ENCODE data around the gene CDCA5. TPM values are rescaled to one million over a fixed set of nuclear protein-coding genes. Genes with fewer than 3 reads are reported as not detected.

Gene CDCA5
- polyA plus RNA-seq, 3 donors = 0.20 to 0.28 TPM; not detected in 1

GRCh38 chr11:65131895-65132237 lies 48.0 kb upstream of the CDCA5 start:
- H3K9me3 Mint-ChIP-seq = no peaks in the 10 kb centered on the region
- Histone ChIP-seq H3K27me3 (ENCODE audit: control insufficient read depth in 2 of 2, insufficient read depth in 2 of 2, low read length in 2 of 2) (no peaks in the 10 kb centered on the region), H3K9ac (ENCODE audit: insufficient read depth, low read length, poor library complexity, severe bottlenecking) (no peak overlapping the region), H2AFZ (ENCODE audit: insufficient read depth, low read depth, low read length, poor library complexity, severe bottlenecking) (no peak overlapping the region), H3K36me3 (replicated peaks in 1 of 2; ENCODE audit: control insufficient read depth in 1 of 2, insufficient read depth in 2 of 2, low read length in 2 of 2) (peaks cover 54 to 59% of the 10 kb centered on the region in 2 donors), H3K4me3 (replicated peaks in 1 of 3; ENCODE audit: low read depth in 2 of 3, low read length in 3 of 3) (no peak overlapping the region), H3K4me1 (ENCODE audit: control insufficient read depth in 1 of 2, insufficient read depth in 2 of 2, low read length in 2 of 2) (peaks cover 30 to 31% of the 10 kb centered on the region in 2 donors), H4K20me1 (ENCODE audit: insufficient read depth, low read length) (peaks cover 48% of the 10 kb centered on the region), H3K9me3 (replicated peaks in 1 of 2; ENCODE audit: control insufficient read depth in 1 of 2, insufficient read depth in 1 of 2, low read length in 2 of 2) (no peaks in the 10 kb centered on the region), H3K79me2 (ENCODE audit: insufficient read depth, low read length) (peaks cover 38% of the 10 kb centered on the region), H3K27ac (ENCODE audit: low read depth in 1 of 2, low read length in 2 of 2) (peak overlapping the region in 1 of 2 donors; percentile 100), H3K4me2 (replicated peaks; ENCODE audit: extremely low read depth, low read length, poor library complexity, severe bottlenecking) (no peak overlapping the region)
- TF ChIP-seq CTCF (IDR thresholded peaks at IDR 0.05) = no peak
- WGBS (ENCODE audit: insufficient coverage) = 100% methylated on average over 3 of the region's 6 CpGs
- peak overlapping the region in 2 of 7 donors; percentile 72 to 78 for H3K27ac Mint-ChIP-seq
- no peak overlapping the region for H3K4me3 Mint-ChIP-seq
- H3K36me3 Mint-ChIP-seq = peaks cover 45 to 70% of the 10 kb centered on the region in 2 donors
- intact Hi-C loops (cut with micrococcal nuclease) = no loop called here
- peaks cover 29% of the 10 kb centered on the region for H3K4me1 Mint-ChIP-seq
- peaks cover 0 to 2% (median 2%) of the 10 kb centered on the region in 3 donors for H3K27me3 Mint-ChIP-seq (ENCODE audit: low read depth in 3 of 3)
- DNase-seq = no peak

GRCh38 chr11:65131417-65131776 lies 47.6 kb upstream of the CDCA5 start:
- peaks cover 59 to 64% of the 10 kb centered on the region in 2 donors for H3K36me3 ChIP-seq (replicated peaks in 1 of 2; ENCODE audit: control insufficient read depth in 1 of 2, insufficient read depth in 2 of 2, low read length in 2 of 2)
- H2AFZ ChIP-seq (ENCODE audit: insufficient read depth, low read depth, low read length, poor library complexity, severe bottlenecking) = no peak overlapping the region
- no CpG with 5 or more reads among the region's 3 CpGs for WGBS (ENCODE audit: insufficient coverage)
- no peak overlapping the region for H3K4me3 ChIP-seq (replicated peaks in 1 of 3; ENCODE audit: low read depth in 2 of 3, low read length in 3 of 3)
- no peak for TF ChIP-seq CTCF (IDR thresholded peaks at IDR 0.05)
- no peak for DNase-seq
- peak overlapping the region in 1 of 7 donors; percentile 32 for H3K27ac Mint-ChIP-seq
- H3K27me3 ChIP-seq (ENCODE audit: control insufficient read depth in 2 of 2, insufficient read depth in 2 of 2, low read length in 2 of 2) = no peaks in the 10 kb centered on the region
- H3K4me3 Mint-ChIP-seq = no peak overlapping the region
- peaks cover 0 to 2% (median 2%) of the 10 kb centered on the region in 3 donors for H3K27me3 Mint-ChIP-seq (ENCODE audit: low read depth in 3 of 3)
- peaks cover 29% of the 10 kb centered on the region for H3K4me1 Mint-ChIP-seq
- peaks cover 49 to 70% of the 10 kb centered on the region in 2 donors for H3K36me3 Mint-ChIP-seq
- H3K9ac ChIP-seq (ENCODE audit: insufficient read depth, low read length, poor library complexity, severe bottlenecking) = no peak overlapping the region
- no peak overlapping the region for H3K4me2 ChIP-seq (replicated peaks; ENCODE audit: extremely low read depth, low read length, poor library complexity, severe bottlenecking)
- peaks cover 52% of the 10 kb centered on the region for H4K20me1 ChIP-seq (ENCODE audit: insufficient read depth, low read length)
- H3K27ac ChIP-seq (ENCODE audit: low read depth in 1 of 2, low read length in 2 of 2) = no peak overlapping the region
- intact Hi-C loops (cut with micrococcal nuclease) = no loop called here
- peaks cover 30 to 31% of the 10 kb centered on the region in 2 donors for H3K4me1 ChIP-seq (ENCODE audit: control insufficient read depth in 1 of 2, insufficient read depth in 2 of 2, low read length in 2 of 2)
- peaks cover 38% of the 10 kb centered on the region for H3K79me2 ChIP-seq (ENCODE audit: insufficient read depth, low read length)
- H3K9me3 ChIP-seq (replicated peaks in 1 of 2; ENCODE audit: control insufficient read depth in 1 of 2, insufficient read depth in 1 of 2, low read length in 2 of 2) = no peaks in the 10 kb centered on the region
- no peaks in the 10 kb centered on the region for H3K9me3 Mint-ChIP-seq

Measured in CD14-positive monocyte (primary cell).